ENCODE results near the gene BEGAIN. TPM values are rescaled to one million over a fixed set of nuclear protein-coding genes. Genes with fewer than 3 reads are reported as not detected.
A peak's percentile ranks its signal among the peaks of the same experiment; 100 is the strongest.
"Not testable (repeated sequence)": the region's sequence is repeated elsewhere in the genome, so short reads cannot be mapped to it uniquely, and the experiment has no call there.

BEGAIN gene
- total RNA-seq, 4 donors from 2014 or later = 0.68 to 2.8 (median 1.1) TPM

DNA sequence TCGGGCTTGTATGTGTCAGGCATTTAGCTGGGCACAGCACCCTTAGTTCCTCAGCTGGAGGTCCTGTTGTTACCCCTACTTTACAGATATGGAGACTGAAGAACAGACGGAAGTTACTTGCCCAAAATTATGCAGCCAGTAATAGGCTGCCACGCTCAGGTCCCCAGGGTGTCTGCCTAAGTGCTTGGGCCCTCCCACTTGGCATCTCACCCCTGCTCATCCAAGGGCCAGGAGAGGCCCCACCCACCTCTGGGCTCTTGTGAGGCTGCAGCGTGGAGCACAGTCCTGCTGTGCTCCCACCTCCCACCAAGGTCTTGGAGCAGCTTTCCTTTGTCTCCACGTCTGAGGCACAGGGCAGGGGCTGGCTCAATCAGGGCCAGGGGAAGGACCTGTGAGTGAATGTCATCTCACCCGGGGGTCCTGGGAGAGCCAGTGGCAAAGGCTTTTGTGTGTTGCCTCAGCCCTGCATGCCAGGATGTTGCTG, 64.6 kb downstream of the BEGAIN start:
- no peaks in the 10 kb centered on the region for H3K9me3 ChIP-seq
- H3K4me3 ChIP-seq = no peak overlapping the region
- H3K36me3 ChIP-seq = peaks cover 13% of the 10 kb centered on the region
- no peak for TF ChIP-seq EP300 (IDR thresholded peaks at IDR 0.05)
- no peak for TF ChIP-seq POLR2A (IDR thresholded peaks at IDR 0.05)
- TF ChIP-seq, protein P1, sequence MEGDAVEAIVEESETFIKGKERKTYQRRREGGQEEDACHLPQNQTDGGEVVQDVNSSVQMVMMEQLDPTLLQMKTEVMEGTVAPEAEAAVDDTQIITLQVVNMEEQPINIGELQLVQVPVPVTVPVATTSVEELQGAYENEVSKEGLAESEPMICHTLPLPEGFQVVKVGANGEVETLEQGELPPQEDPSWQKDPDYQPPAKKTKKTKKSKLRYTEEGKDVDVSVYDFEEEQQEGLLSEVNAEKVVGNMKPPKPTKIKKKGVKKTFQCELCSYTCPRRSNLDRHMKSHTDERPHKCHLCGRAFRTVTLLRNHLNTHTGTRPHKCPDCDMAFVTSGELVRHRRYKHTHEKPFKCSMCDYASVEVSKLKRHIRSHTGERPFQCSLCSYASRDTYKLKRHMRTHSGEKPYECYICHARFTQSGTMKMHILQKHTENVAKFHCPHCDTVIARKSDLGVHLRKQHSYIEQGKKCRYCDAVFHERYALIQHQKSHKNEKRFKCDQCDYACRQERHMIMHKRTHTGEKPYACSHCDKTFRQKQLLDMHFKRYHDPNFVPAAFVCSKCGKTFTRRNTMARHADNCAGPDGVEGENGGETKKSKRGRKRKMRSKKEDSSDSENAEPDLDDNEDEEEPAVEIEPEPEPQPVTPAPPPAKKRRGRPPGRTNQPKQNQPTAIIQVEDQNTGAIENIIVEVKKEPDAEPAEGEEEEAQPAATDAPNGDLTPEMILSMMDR (IDR thresholded peaks at IDR 0.05) = no peak
- no peak overlapping the region for H3K27ac ChIP-seq
- DNase-seq (ENCODE audit: low spot score in 2 of 2) = peak in 1 of 2 donors; percentile 44
- H3K4me1 ChIP-seq = no peaks in the 10 kb centered on the region
- WGBS = 41% methylated on average over 6 of the region's 6 CpGs
- no peaks in the 10 kb centered on the region for H3K27me3 ChIP-seq

DNA sequence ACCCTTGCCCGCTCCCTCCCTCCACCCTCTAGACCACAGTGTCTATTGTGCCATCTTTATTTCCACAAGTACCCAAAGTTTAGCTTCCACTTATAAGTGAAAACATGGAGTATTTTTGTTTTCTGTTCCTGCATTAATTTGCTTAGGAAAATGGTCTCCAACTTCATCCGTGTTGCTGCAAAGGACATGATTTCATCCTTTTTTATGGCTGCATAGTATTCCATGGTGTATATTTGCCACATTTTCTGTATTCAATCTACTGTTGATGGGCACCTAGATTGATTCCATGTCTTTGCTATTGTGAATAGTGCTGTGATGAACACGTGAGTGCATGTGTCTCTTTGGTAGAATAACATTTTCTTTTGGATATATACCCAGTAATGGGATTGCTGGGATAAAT, 81.2 kb downstream of the BEGAIN start:
- H3K4me1 ChIP-seq; H3K27me3 ChIP-seq; H3K4me3 ChIP-seq; H3K36me3 ChIP-seq; DNase-seq (ENCODE audit: low spot score in 2 of 2); H3K27ac ChIP-seq; H3K9me3 ChIP-seq: not testable (repeated sequence)
- WGBS = 95% methylated on average over 3 of the region's 3 CpGs

DNA sequence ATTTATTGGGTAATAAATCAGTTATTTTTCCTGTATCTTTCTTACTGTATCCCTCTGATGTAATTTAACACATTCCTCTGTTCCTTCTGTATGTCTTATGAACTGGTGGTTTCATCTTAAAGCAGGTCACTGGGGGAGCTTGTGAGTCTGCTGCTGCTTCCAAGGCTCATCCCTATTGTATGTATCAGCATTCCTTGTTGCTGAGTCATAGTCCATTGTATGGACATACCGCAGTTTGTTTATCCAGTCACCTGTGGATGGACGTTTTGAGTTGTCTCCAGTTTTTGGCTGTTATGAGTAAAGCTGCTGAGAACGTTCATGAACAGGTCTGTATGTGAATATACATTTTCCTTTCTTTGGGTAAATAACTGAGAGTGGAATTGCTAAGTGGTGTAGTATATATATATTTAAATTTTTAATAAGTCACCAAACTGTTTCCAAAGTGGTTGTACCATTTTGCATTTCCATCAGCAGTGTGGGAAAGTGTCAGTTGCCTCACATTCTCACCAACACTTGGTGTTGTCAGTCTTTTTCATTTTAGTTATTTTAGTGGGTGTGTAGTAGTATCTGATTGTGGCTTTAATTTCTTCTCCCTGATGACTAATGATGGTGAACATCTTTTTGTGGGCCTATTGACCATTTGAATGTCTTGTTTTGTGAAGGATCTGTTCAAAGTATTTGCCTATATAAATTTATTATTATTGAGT, 82.7 kb downstream of the BEGAIN start:
- Histone ChIP-seq H3K4me3 (no peak overlapping the region), H3K9me3 (peaks cover 6% of the 10 kb centered on the region), H3K4me1 (no peaks in the 10 kb centered on the region), H3K27me3 (no peaks in the 10 kb centered on the region), H3K36me3 (no peaks in the 10 kb centered on the region), H3K27ac (no peak overlapping the region)
- DNase-seq (ENCODE audit: low spot score in 2 of 2) = no peak
- TF ChIP-seq EP300 (IDR thresholded peaks at IDR 0.05) (no peak), POLR2AphosphoS5 (IDR thresholded peaks at IDR 0.05) (no peak), POLR2A (IDR thresholded peaks at IDR 0.05) (no peak)
- TF ChIP-seq, protein P1 (IDR thresholded peaks at IDR 0.05) = no peak
- WGBS = 93% methylated on average over 3 of the region's 3 CpGs

DNA sequence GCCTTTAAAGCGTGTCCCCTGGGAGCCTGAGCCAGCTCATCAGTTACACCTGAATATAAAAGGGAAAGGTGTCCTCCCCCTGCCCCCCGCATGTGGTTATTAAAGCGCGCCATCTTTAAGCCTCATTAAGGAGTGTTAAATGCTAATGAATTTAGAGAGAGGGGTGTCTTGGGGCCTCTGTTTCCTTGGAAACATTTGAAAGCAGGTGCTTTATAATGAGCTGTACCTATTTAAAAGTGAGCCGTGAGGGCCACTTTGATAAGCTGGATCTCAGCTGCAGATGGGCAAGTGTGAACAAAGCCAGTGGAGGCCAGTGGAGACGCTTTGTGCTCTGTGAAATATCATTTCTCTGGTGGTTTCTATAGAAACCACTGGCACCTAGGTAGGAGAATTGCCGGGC, 84.0 kb downstream of the BEGAIN start:
- no peak for DNase-seq (ENCODE audit: low spot score in 2 of 2)
- Histone ChIP-seq H3K4me1 (no peaks in the 10 kb centered on the region), H3K36me3 (no peaks in the 10 kb centered on the region), H3K27ac (no peak overlapping the region), H3K4me3 (no peak overlapping the region), H3K9me3 (peaks cover 6% of the 10 kb centered on the region), H3K27me3 (no peaks in the 10 kb centered on the region)
- TF ChIP-seq, protein P1 (IDR thresholded peaks at IDR 0.05) = no peak
- TF ChIP-seq POLR2A (IDR thresholded peaks at IDR 0.05) (no peak), POLR2AphosphoS5 (IDR thresholded peaks at IDR 0.05) (no peak), EP300 (IDR thresholded peaks at IDR 0.05) (no peak)
- WGBS = 85% methylated on average over 7 of the region's 7 CpGs

DNA sequence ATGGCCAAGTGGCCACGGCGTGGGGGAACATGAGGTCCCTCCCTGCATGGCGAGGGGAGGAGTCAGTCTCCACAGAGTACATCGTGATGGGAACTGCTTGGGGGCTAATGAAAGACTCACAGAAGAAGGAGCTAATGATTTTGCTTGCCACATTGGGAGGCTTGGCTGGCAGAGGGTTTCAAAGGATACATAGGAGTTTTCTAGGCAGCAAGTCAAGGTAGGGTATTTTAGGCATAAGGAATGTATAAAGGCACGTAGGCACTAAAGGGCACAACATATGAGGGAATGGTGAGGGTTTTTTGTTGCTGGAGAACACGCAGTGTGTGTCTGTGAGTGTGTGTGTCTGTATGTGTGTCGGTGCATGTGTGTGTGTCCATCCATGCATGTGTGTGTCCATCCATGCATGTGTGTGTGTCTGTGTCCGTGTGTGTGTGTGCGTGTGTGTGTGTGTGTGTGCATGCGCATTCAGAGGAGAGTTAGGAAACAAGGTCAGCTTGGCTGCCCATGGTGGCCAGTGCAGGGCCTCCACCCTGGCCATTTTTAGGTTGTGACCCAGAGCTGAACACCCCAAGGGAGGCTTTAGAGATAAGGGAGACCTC, 84.5 kb downstream of the BEGAIN start:
- 95% methylated on average over 10 of the region's 10 CpGs for WGBS
- H3K36me3 ChIP-seq = no peaks in the 10 kb centered on the region
- no peak for TF ChIP-seq POLR2AphosphoS5 (IDR thresholded peaks at IDR 0.05)
- TF ChIP-seq, protein P1 (IDR thresholded peaks at IDR 0.05) = no peak
- no peak for TF ChIP-seq POLR2A (IDR thresholded peaks at IDR 0.05)
- TF ChIP-seq EP300 (IDR thresholded peaks at IDR 0.05) = no peak

More for the DNA sequence above, 84.5 kb downstream of the BEGAIN start:
- H3K4me1 ChIP-seq = no peaks in the 10 kb centered on the region
- peaks cover 6% of the 10 kb centered on the region for H3K9me3 ChIP-seq
- no peak overlapping the region for H3K4me3 ChIP-seq
- H3K27me3 ChIP-seq = no peaks in the 10 kb centered on the region
- DNase-seq (ENCODE audit: low spot score in 2 of 2) = no peak
- no peak overlapping the region for H3K27ac ChIP-seq

Data from suprapubic skin (tissue), 4 donors.